PC-9 (cell line): ENCODE data around the gene ACVR2B. TPM values are rescaled to one million over a fixed set of nuclear protein-coding genes. Genes with fewer than 3 reads are reported as not detected.

Experiments used
- BruUV-seq: library from RNA; stranded (reverse); fragments of 400-500 nt; replicated peaks from 2 replicates; lab custom pipeline; 2021; lab: Mats Ljungman, UMichigan
- CTCF ChIA-PET: fragments of 300-600 bp; sonication (Branson Sonifier 250); formaldehyde crosslinking; loops from one replicate; lab custom pipeline; 2022; ENCODE audit warnings: antibody characterized with exemption; lab: Charles Lee
- POLR2A ChIA-PET: fragments of 300-600 bp; sonication (Branson Sonifier 250); formaldehyde crosslinking; loops from one replicate; lab custom pipeline; 2022; ENCODE audit warnings: antibody characterized with exemption; ENCODE audit not compliant: unreplicated experiment; lab: Charles Lee
- DNase-seq, 2 experiments: peaks; one replicate each; pipeline versions ENCODE4 v3.0.0 to v3.0.0-alpha.2; 2015 to 2022; ENCODE audit warnings: mixed read lengths in 1 of 2
- H2AFZ ChIP-seq: fragments of 200-600 bp; sonication (generic); 2 replicates; pipeline ENCODE4 v1.8.1; 2017; ENCODE audit warnings: antibody characterized with exemption
- H3F3A ChIP-seq: fragments of 200-600 bp; sonication (generic); 2 replicates; pipeline ENCODE4 v1.8.1; 2017; ENCODE audit warnings: antibody characterized with exemption, mild to moderate bottlenecking, low read depth; ENCODE audit not compliant: insufficient read depth
- H3K27ac ChIP-seq: fragments of 200-600 bp; sonication (generic); 2 replicates; pipeline ENCODE4 v1.6.1; 2016; ENCODE audit warnings: mixed run types
- H3K27me3 ChIP-seq: fragments of 200-600 bp; sonication (generic); 2 replicates; pipeline ENCODE4 v1.6.1; 2016; ENCODE audit warnings: low read depth, mixed run types; ENCODE audit not compliant: insufficient read depth
- H3K36me3 ChIP-seq: fragments of 200-600 bp; sonication (generic); 2 replicates; pipeline ENCODE4 v1.6.1; 2016; ENCODE audit warnings: low read depth, mixed run types
- H3K4me1 ChIP-seq: fragments of 200-600 bp; sonication (generic); replicated peaks from 2 replicates; pipeline ENCODE4 v1.6.1; 2016; ENCODE audit warnings: mixed run types; ENCODE audit not compliant: insufficient read depth
- H3K4me2 ChIP-seq: fragments of 200-600 bp; sonication (generic); 2 replicates; pipeline ENCODE4 v1.6.1; 2017; ENCODE audit warnings: mixed run types
- H3K4me3 ChIP-seq: fragments of 200-600 bp; sonication (generic); 2 replicates; pipeline ENCODE4 v1.6.1; 2016; ENCODE audit warnings: mixed run types
- H3K79me2 ChIP-seq: fragments of 200-600 bp; sonication (generic); 2 replicates; pipeline ENCODE4 v1.6.1; 2017; ENCODE audit warnings: low read depth, mixed run types
- H3K9me2 ChIP-seq: fragments of 200-600 bp; sonication (generic); 2 replicates; pipeline ENCODE4 v1.8.1; 2017; ENCODE audit warnings: mild to moderate bottlenecking; ENCODE audit not compliant: insufficient read depth
- H3K9me3 ChIP-seq: fragments of 200-600 bp; sonication (generic); 2 replicates; pipeline ENCODE4 v1.8.1; 2016; ENCODE audit warnings: low read depth; ENCODE audit not compliant: insufficient read depth
- H4K20me1 ChIP-seq: fragments of 200-600 bp; sonication (generic); 2 replicates; pipeline ENCODE4 v1.8.1; 2017; ENCODE audit not compliant: insufficient read depth
- CTCF ChIP-seq: fragments of 200-600 bp; sonication (generic); conservative IDR thresholded peaks from 2 replicates; pipeline ENCODE4 v1.6.1; 2017; ENCODE audit warnings: mixed run types, antibody characterized with exemption, mild to moderate bottlenecking, moderate library complexity
- EZH2 ChIP-seq: fragments of 200-600 bp; sonication (generic); IDR thresholded peaks from 2 replicates; pipeline ENCODE4 v1.8.0; 2017; ENCODE audit warnings: antibody characterized with exemption, low read depth
- intact Hi-C: fragments of 100-400 bp; cut with micrococcal nuclease; formaldehyde crosslinking; loops from one replicate; pipeline ENCODE4 v1.10.0; 2022; ENCODE audit not compliant: unreplicated experiment
- total RNA-seq: library from RNA; stranded (reverse); gene quantifications from 2 replicates; pipeline ENCODE4 v1.2.3, GENCODE V29; 2021

ACVR2B gene
- total RNA-seq, 1 experiment from 2014 or later, result 11.0 TPM

DNA sequence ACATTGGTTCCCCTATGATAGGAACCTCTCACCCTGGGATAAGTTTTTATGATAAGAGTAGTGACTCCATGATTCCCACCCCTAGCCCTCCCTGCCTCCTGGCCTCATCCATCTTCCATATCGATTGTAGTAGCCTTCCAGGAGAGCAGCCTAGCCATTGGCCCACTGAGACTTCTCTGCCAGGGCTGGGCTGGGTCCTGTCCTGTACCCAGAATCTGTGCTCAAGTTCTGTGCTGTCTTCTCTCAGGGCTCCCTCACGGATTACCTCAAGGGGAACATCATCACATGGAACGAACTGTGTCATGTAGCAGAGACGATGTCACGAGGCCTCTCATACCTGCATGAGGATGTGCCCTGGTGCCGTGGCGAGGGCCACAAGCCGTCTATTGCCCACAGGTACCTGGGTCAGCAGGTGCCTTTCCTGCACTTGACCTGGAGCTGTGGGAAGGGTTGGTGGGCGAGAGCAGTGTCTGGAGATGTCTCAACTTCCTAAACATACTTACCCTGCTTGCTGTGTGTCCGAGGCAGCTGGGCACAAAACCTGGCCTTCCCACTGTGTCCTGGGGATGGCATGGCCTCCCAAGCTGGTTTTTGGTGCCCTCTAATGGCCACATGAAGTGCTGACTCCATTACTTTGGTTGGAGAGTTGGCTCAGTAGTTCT, 25.9 kb downstream of the ACVR2B start:
- BruUV-seq, result no TSS peak

DNA sequence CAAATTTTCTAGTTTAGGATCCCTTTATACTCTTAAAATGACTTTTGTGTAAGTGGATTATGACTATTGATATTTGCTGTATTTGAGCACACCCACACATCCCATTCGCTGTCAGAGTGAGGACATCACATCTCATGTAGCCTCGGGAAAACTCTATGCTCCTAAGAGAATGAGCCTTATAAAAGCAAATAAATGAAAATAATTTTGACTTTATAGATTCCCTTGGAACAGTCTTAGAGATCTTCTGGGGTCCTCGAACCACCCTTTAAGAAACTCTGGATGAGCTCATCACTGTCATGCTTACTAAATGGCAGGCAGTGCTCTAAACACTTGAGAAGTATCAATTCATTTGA, 26.4 kb downstream of the ACVR2B start:
- no TSS peak for BruUV-seq
- H3K27me3 ChIP-seq, result no peaks in the 10 kb centered on the region
- no peaks in the 10 kb centered on the region for H3K36me3 ChIP-seq
- H4K20me1 ChIP-seq, result no peaks in the 10 kb centered on the region
- H3K9me3 ChIP-seq, result no peaks in the 10 kb centered on the region
- peak; percentile 32; the same call in 1 of the 2 replicates for TF ChIP-seq CTCF
- TF ChIP-seq EZH2, result no peak
- ChIA-PET POLR2A (no interaction called here), CTCF (no interaction called here)
- H3K4me2 ChIP-seq, result no peak overlapping the region
- H3K79me2 ChIP-seq, result no peaks in the 10 kb centered on the region
- no peaks in the 10 kb centered on the region for H3F3A ChIP-seq
- no peak overlapping the region for H3K4me3 ChIP-seq
- H3K9me2 ChIP-seq, result no peaks in the 10 kb centered on the region
- no peak overlapping the region for H3K27ac ChIP-seq
- intact Hi-C loops, result loop anchor here (2.0 to 10.0 kb wide), 3 partner anchors 25 to 625 kb away; no protein-coding TSS in a partner anchor
- H3K4me1 ChIP-seq, result no peaks in the 10 kb centered on the region
- no peak for DNase-seq
- no peak overlapping the region for H2AFZ ChIP-seq

More for the DNA sequence above, 25.9 kb downstream of the ACVR2B start:
- ChIA-PET CTCF (no interaction called here), POLR2A (no interaction called here)
- Histone ChIP-seq H3K9me3 (no peaks in the 10 kb centered on the region), H3K36me3 (no peaks in the 10 kb centered on the region), H3K4me3 (no peak overlapping the region), H2AFZ (no peak overlapping the region), H3K27ac (no peak overlapping the region), H3K4me1 (no peaks in the 10 kb centered on the region), H3K79me2 (no peaks in the 10 kb centered on the region), H3K4me2 (no peak overlapping the region), H4K20me1 (no peaks in the 10 kb centered on the region; the same call in 1 of the 2 replicates), H3K9me2 (no peaks in the 10 kb centered on the region), H3K27me3 (no peaks in the 10 kb centered on the region), H3F3A (no peaks in the 10 kb centered on the region)
- TF ChIP-seq EZH2 (no peak), CTCF (peak; percentile 79)
- DNase-seq, result peak in 1 of 2 experiments; percentile 50
- intact Hi-C loops, result loop anchor here (1.0 to 10.0 kb wide), 7 partner anchors 25 to 625 kb away; partner anchors contain the start of gene XYLB

DNA sequence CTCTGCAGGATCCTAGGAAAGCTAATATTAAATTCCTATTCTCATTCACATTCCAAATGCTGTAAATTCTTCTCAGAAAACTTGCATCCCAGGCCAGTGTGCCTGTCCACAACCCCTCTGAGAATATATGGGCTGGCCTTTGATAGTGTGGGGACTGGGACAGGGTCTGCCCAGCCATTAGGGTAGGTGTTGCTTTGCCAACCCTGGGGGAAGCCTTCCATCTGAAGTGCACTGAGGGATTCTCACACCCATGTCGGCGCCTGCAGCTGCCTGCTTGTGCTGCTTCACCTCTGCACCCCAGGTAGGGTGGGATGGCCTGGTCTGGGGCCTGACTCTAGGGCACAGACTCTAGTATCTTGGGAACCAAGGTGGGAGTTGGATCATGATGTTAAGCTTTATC, 27.2 kb downstream of the ACVR2B start:
- no peaks in the 10 kb centered on the region for H3K79me2 ChIP-seq
- H2AFZ ChIP-seq, result no peak overlapping the region
- H3K27ac ChIP-seq, result no peak overlapping the region
- no peaks in the 10 kb centered on the region for H3F3A ChIP-seq
- BruUV-seq, result no TSS peak
- H3K27me3 ChIP-seq, result no peaks in the 10 kb centered on the region
- no peak overlapping the region for H3K4me3 ChIP-seq
- ChIA-PET POLR2A (no interaction called here), CTCF (interaction anchor here (0.7 kb wide), 1 partner anchor 15 kb away, joined by 4 read pairs; no protein-coding TSS in a partner anchor)
- H3K9me2 ChIP-seq, result no peaks in the 10 kb centered on the region
- TF ChIP-seq EZH2 (no peak), CTCF (no peak)
- H3K4me1 ChIP-seq, result no peaks in the 10 kb centered on the region
- H3K9me3 ChIP-seq, result no peaks in the 10 kb centered on the region
- intact Hi-C loops, result loop anchor here (2.0 to 10.0 kb wide), 3 partner anchors 26 to 626 kb away; no protein-coding TSS in a partner anchor
- no peak for DNase-seq
- H4K20me1 ChIP-seq, result no peaks in the 10 kb centered on the region
- no peaks in the 10 kb centered on the region for H3K36me3 ChIP-seq
- no peak overlapping the region for H3K4me2 ChIP-seq
